ENCODE measurements around the gene PEAK1.

- TF ChIP-seq CTCF (IDR thresholded peaks at IDR 0.05; ENCODE audit: insufficient read depth, low read length) (no peak), POLR2AphosphoS5 (IDR thresholded peaks at IDR 0.05; ENCODE audit: low read depth) (no peak)
Measured at GRCh38 chr15:77195586-77195985, 224.3 kb downstream of the PEAK1 start.
